Loucy (cell line): Measurements from ENCODE around the gene SCYL2.

Source experiments
- H2AFZ ChIP-seq: fragments of 200-600 bp; sonication (generic); 2 replicates; pipeline ENCODE4 v1.6.0; 2016; ENCODE audit warnings: antibody characterized with exemption, mild to moderate bottlenecking, low read length, moderate library complexity
- H3F3A ChIP-seq: fragments of 200-600 bp; 2 replicates; pipeline ENCODE4 v1.6.0; 2016; ENCODE audit warnings: antibody characterized with exemption, low read depth, mild to moderate bottlenecking
- H3K27me3 ChIP-seq: fragments of 200-600 bp; sonication (generic); 2 replicates; pipeline ENCODE4 v1.6.1; 2014; ENCODE audit warnings: low read length, mild to moderate bottlenecking; ENCODE audit not compliant: insufficient read depth, poor library complexity, severe bottlenecking
- H3K36me3 ChIP-seq: fragments of 200-600 bp; sonication (generic); 2 replicates; pipeline ENCODE4 v1.6.1; 2016; ENCODE audit warnings: low read length; ENCODE audit not compliant: insufficient read depth
- H3K4me1 ChIP-seq: fragments of 200-600 bp; sonication (generic); 2 replicates; pipeline ENCODE4 v1.5.1; 2014; ENCODE audit warnings: low read length, mild to moderate bottlenecking; ENCODE audit not compliant: insufficient read depth, poor library complexity, severe bottlenecking
- H3K4me2 ChIP-seq: fragments of 200-600 bp; sonication (generic); 2 replicates; pipeline ENCODE4 v1.6.0; 2014; ENCODE audit warnings: antibody characterized with exemption, low read length, low read depth, mild to moderate bottlenecking; ENCODE audit not compliant: poor library complexity, severe bottlenecking
- H3K4me3 ChIP-seq: fragments of 200-600 bp; sonication (generic); 2 replicates; pipeline ENCODE4 v1.5.1; 2014; ENCODE audit warnings: low read length, mild to moderate bottlenecking, mixed read lengths; ENCODE audit not compliant: poor library complexity, severe bottlenecking
- H3K79me2 ChIP-seq: fragments of 200-600 bp; sonication (generic); 2 replicates; pipeline ENCODE4 v1.6.1; 2014; ENCODE audit warnings: low read length; ENCODE audit not compliant: insufficient read depth
- H3K9ac ChIP-seq: fragments of 200-600 bp; sonication (generic); 2 replicates; pipeline ENCODE4 v1.6.0; 2014; ENCODE audit warnings: mild to moderate bottlenecking, low read depth, low read length, moderate library complexity; ENCODE audit not compliant: poor library complexity, severe bottlenecking
- H3K9me2 ChIP-seq: fragments of 200-600 bp; sonication (generic); replicated peaks from 2 replicates; pipeline ENCODE4 v1.6.1; 2016; ENCODE audit warnings: low read depth, low read length, mixed read lengths
- H3K9me3 ChIP-seq: fragments of 200-600 bp; sonication (generic); 2 replicates; pipeline ENCODE4 v1.6.1; 2014; ENCODE audit warnings: mild to moderate bottlenecking, antibody characterized with exemption, low read length, low read depth; ENCODE audit not compliant: insufficient read depth
- H4K20me1 ChIP-seq: fragments of 200-600 bp; sonication (generic); 2 replicates; pipeline ENCODE4 v1.6.0; 2014; ENCODE audit warnings: antibody characterized with exemption, low read length, mild to moderate bottlenecking; ENCODE audit not compliant: insufficient read depth, poor library complexity, severe bottlenecking
- CTCF ChIP-seq: fragments of 200-600 bp; sonication (generic); conservative IDR thresholded peaks from 2 replicates; pipeline ENCODE4 v1.5.1; 2014; ENCODE audit warnings: mild to moderate bottlenecking, antibody characterized with exemption, low read length
- EZH2phosphoT487 ChIP-seq: fragments of 200-600 bp; IDR thresholded peaks from 2 replicates; pipeline ENCODE4 v1.6.1; 2018; ENCODE audit warnings: antibody characterized with exemption, mild to moderate bottlenecking, moderate library complexity, borderline replicate concordance

SCYL2 gene

GRCh38 chr12:100383586-100384558, 116.9 kb downstream of the SCYL2 start:
- Histone ChIP-seq H4K20me1 (no peaks in the 10 kb centered on the region), H3K9ac (no peak overlapping the region), H3K4me1 (no peaks in the 10 kb centered on the region), H3K27me3 (no peaks in the 10 kb centered on the region), H3K9me3 (no peaks in the 10 kb centered on the region), H2AFZ (no peak overlapping the region), H3K79me2 (no peaks in the 10 kb centered on the region), H3K4me3 (no peak overlapping the region), H3K36me3 (no peaks in the 10 kb centered on the region), H3K9me2 (no peaks in the 10 kb centered on the region), H3K4me2 (no peak overlapping the region), H3F3A (no peaks in the 10 kb centered on the region)
- TF ChIP-seq EZH2phosphoT487 (no peak), CTCF (no peak)

GRCh38 chr12:100384559-100384935, 117.6 kb downstream of the SCYL2 start:
- Histone ChIP-seq H2AFZ (no peak overlapping the region), H3K9me2 (no peaks in the 10 kb centered on the region), H3K4me2 (no peak overlapping the region), H4K20me1 (no peaks in the 10 kb centered on the region), H3K27me3 (no peaks in the 10 kb centered on the region), H3K36me3 (no peaks in the 10 kb centered on the region), H3F3A (no peaks in the 10 kb centered on the region), H3K4me1 (no peaks in the 10 kb centered on the region), H3K9ac (no peak overlapping the region), H3K9me3 (no peaks in the 10 kb centered on the region), H3K79me2 (no peaks in the 10 kb centered on the region), H3K4me3 (no peak overlapping the region)
- TF ChIP-seq EZH2phosphoT487 (no peak), CTCF (no peak)

GRCh38 chr12:100388382-100388781, 121.4 kb downstream of the SCYL2 start:
- Histone ChIP-seq H2AFZ (no peak overlapping the region), H3K9me2 (no peaks in the 10 kb centered on the region), H3K9me3 (no peaks in the 10 kb centered on the region), H3K79me2 (no peaks in the 10 kb centered on the region), H3K4me2 (no peak overlapping the region), H3K4me1 (no peaks in the 10 kb centered on the region), H3K27me3 (no peaks in the 10 kb centered on the region), H3K9ac (no peak overlapping the region), H3K36me3 (no peaks in the 10 kb centered on the region), H4K20me1 (no peaks in the 10 kb centered on the region), H3K4me3 (no peak overlapping the region), H3F3A (no peaks in the 10 kb centered on the region)
- TF ChIP-seq EZH2phosphoT487, result no peak
- TF ChIP-seq CTCF, result no peak
